ENCODE results near the gene PRKAG2.
"Not testable (repeated sequence)": the region's sequence is repeated elsewhere in the genome, so short reads cannot be mapped to it uniquely, and the experiment has no call there.

PRKAG2 gene

DNA sequence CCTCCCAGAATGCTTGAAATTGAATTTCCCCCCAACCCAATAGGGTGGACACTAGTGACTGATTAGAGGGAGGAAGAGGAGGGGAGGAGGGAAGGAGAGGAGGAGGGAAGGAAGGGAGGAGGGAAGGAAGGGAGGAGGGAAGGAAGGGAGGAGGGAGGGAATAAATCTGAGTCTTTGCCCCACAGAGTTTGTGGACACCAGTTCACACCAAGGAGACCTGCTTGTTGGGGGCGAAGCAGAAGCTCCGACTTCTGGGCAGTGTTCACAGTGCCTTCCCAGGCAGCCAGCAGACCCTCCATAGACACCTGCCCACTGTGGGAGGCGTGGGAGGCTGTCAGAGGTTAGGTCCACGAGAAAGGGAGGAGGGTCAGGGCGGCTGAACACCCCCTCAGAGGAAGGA lies 44.8 kb downstream of the PRKAG2 start:
- TF ChIP-seq, protein P1, sequence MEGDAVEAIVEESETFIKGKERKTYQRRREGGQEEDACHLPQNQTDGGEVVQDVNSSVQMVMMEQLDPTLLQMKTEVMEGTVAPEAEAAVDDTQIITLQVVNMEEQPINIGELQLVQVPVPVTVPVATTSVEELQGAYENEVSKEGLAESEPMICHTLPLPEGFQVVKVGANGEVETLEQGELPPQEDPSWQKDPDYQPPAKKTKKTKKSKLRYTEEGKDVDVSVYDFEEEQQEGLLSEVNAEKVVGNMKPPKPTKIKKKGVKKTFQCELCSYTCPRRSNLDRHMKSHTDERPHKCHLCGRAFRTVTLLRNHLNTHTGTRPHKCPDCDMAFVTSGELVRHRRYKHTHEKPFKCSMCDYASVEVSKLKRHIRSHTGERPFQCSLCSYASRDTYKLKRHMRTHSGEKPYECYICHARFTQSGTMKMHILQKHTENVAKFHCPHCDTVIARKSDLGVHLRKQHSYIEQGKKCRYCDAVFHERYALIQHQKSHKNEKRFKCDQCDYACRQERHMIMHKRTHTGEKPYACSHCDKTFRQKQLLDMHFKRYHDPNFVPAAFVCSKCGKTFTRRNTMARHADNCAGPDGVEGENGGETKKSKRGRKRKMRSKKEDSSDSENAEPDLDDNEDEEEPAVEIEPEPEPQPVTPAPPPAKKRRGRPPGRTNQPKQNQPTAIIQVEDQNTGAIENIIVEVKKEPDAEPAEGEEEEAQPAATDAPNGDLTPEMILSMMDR (IDR thresholded peaks at IDR 0.05; ENCODE audit: low read depth, low read length, missing control alignments) = no peak
- H3K4me3 ChIP-seq (ENCODE audit: low read depth, low read length) = no peak overlapping the region
- DNase-seq (ENCODE audit: low read depth) = no peak
- in situ Hi-C loops (cut with HindIII; ENCODE audit: low sequenced_read_pairs) = no loop called here

DNA sequence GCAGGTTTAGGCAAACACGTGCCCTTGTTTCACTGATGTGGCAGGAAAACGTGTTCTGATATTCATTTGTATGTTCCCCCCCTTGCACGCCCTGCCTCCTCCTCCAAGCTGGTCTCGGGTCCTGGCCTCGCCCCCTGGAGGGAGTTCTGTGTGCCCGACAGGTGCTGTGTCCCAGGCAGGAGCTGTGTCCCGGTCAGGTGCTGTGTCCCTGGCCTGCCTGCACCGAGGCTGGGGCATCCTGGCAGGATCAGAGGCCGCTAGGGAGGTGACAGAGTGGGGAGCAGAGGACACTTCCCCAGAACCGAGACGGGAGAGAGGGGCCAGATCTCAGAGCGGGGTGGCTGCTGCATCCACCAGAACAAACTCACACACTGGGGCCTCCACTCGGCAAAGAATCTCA lies 45.3 kb downstream of the PRKAG2 start:
- no peak overlapping the region for H3K4me3 ChIP-seq (ENCODE audit: low read depth, low read length)
- TF ChIP-seq, protein P1 (IDR thresholded peaks at IDR 0.05; ENCODE audit: low read depth, low read length, missing control alignments) = no peak
- DNase-seq (ENCODE audit: low read depth) = no peak
- in situ Hi-C loops (cut with HindIII; ENCODE audit: low sequenced_read_pairs) = no loop called here

DNA sequence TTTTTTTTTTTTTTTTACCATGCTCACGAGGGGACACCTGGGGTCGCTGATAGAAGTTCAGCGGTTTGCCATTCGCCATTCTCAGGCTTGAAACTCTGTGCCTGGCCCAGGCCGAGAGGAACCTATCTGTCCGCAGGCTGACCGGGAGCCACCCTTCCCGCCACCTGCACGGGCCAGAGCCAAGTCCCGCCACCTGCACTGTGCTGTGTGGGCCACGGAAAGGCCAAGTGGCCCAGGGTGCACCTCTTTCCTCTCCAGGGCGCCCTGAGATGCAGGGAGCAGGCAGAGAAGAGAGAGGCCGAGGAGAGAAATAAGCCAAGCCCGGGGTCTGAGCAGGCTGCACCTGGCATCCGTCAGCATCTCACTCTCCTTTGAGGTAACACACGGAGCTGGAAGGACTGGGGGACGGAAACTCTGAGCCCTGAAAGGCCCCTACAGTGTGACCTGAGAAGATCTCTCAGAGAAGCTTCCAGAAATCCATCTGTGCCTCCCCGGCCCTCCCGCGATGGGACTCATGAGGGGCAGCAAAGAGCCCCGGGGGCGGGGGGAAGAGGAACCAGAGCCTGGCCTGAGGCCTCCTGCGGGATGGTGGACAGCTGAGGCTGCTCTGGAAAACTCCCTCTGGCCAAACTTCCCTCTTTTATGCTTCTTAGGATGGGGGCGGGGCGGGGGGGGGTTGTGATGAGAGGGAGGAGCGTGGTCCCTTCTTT lies 46.6 kb downstream of the PRKAG2 start:
- no peak overlapping the region for H3K4me3 ChIP-seq (ENCODE audit: low read depth, low read length)
- TF ChIP-seq, protein P1 (IDR thresholded peaks at IDR 0.05; ENCODE audit: low read depth, low read length, missing control alignments) = no peak
- no peak for DNase-seq (ENCODE audit: low read depth)

DNA sequence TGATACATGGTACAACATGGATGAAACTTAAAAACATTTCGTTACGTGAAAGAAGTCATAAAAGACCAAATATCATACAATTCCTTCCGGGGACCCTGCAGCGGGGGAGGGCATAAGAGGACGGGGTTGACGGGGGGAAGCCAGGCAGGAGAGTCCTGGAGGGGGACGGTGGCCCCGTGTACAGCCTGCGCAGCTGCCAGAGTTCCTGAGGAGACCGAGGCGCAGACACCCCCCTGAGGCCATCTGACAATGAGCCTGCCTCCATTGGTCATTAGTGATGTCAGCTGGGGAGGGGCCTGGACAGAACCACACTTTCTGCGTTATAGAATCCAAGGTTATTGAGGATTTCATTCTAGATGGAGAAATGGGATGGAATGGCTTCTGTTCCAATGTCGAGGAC lies 47.2 kb downstream of the PRKAG2 start:
- TF ChIP-seq, protein P1 (IDR thresholded peaks at IDR 0.05; ENCODE audit: low read depth, low read length, missing control alignments) = no peak
- in situ Hi-C loops (cut with HindIII; ENCODE audit: low sequenced_read_pairs) = no loop called here
- H3K4me3 ChIP-seq (ENCODE audit: low read depth, low read length) = no peak overlapping the region
- DNase-seq (ENCODE audit: low read depth) = no peak

More for the DNA sequence above, 46.6 kb downstream of the PRKAG2 start:
- in situ Hi-C loops (cut with HindIII; ENCODE audit: low sequenced_read_pairs) = no loop called here

DNA sequence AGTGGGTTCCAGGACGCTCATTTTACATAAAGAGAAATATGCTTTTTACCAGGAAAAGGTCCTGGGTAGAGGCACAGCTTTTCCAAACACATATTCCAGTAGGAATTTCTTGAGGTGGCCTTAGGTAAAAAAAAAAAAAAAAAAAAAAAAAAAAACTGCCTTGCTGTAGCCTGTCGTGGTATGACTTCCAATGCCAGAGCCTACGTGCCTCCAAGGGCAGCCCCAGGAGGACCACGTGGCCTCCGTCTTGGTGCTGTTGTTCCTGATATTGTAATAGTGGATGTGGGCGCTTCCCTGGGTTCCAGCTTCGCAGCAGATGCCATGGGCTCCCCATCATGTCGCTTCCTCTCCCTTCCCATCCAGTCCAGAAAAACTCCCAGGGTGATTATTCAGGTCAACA lies 49.3 kb downstream of the PRKAG2 start:
- no peak for DNase-seq (ENCODE audit: low read depth)
- TF ChIP-seq, protein P1 (IDR thresholded peaks at IDR 0.05; ENCODE audit: low read depth, low read length, missing control alignments) = no peak
- in situ Hi-C loops (cut with HindIII; ENCODE audit: low sequenced_read_pairs) = no loop called here
- H3K4me3 ChIP-seq (ENCODE audit: low read depth, low read length) = no peak overlapping the region

DNA sequence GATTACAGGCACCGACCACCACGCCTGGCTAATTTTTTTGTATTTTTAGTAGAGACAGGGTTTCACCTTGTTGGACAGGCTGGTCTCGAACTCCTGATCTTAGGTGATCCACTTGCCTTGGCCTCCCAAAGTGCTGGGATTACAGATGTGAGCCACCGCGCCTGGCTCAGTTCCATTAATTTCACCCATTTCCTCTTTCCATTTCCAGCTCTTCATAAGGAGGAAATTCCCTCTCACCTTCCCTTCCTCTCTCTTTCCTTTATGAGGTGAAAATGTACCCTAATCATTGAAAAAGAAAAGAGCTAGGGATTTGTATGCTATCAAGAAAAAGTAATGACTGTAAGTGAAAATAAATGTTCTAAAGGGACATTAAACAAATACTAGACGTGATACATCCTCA lies 50.6 kb downstream of the PRKAG2 start:
- H3K4me3 ChIP-seq (ENCODE audit: low read depth, low read length); in situ Hi-C loops (cut with HindIII; ENCODE audit: low sequenced_read_pairs); DNase-seq (ENCODE audit: low read depth): not testable (repeated sequence)

DNA sequence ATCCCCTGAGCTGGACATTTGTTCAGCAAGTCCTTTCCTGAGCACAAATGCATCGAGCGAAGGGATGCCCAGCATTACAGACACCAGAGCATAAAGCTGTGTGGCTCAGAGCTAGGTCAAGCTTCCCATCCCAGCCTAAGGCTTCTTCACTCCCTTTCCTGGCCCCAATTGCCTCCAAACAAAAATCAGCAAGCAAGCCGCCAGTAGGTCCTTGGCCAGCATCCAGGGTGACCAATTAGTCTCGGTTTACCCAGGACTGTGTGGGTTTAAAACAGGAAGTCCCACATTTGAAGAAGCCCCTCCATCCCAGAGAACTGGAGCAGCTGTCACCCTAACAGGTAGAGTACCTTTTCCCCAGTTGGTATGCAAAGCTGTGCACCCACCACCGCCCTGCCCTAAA lies 51.2 kb downstream of the PRKAG2 start:
- TF ChIP-seq, protein P1 (IDR thresholded peaks at IDR 0.05; ENCODE audit: low read depth, low read length, missing control alignments) = no peak
- DNase-seq (ENCODE audit: low read depth) = no peak
- no peak overlapping the region for H3K4me3 ChIP-seq (ENCODE audit: low read depth, low read length)
- in situ Hi-C loops (cut with HindIII; ENCODE audit: low sequenced_read_pairs) = no loop called here
